MV-4-11 (cell line): ENCODE results near the gene TFEC.
"Not testable (repeated sequence)": the region's sequence is repeated elsewhere in the genome, so short reads cannot be mapped to it uniquely, and the experiment has no call there.

Experiments
- DNase-seq: peaks from one replicate; lab custom pipeline; 2025; lab: John Stamatoyannopoulos, UW

TFEC gene

DNA sequence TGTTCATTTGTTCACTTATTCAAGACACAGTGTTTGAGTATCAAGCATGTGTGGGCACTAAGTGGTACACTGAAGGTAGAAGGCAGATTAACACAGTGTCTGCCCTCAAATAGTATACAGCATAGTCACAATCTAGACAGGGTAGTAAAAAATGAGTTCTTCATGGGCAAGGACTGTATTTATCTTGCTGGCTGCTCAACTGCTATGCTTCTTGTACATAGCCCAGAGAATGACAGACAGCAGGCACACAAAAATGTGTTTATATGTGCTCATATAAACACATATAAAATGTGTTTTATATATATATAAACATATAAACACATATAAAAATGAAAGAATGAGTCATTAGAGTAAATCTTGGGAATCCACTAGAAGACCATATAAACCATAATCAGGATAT lies 43.1 kb downstream of the TFEC start:
- no peak for DNase-seq

- no peak for DNase-seq
These were observed 46.5 kb downstream of the TFEC start for GRCh38 chr7:115984105-115984504.

- DNase-seq, result peak; percentile 32
These were observed 50.4 kb downstream of the TFEC start for GRCh38 chr7:115980159-115980558.

- DNase-seq, result no peak
These were observed 53.9 kb downstream of the TFEC start for GRCh38 chr7:115976651-115977050.

DNA sequence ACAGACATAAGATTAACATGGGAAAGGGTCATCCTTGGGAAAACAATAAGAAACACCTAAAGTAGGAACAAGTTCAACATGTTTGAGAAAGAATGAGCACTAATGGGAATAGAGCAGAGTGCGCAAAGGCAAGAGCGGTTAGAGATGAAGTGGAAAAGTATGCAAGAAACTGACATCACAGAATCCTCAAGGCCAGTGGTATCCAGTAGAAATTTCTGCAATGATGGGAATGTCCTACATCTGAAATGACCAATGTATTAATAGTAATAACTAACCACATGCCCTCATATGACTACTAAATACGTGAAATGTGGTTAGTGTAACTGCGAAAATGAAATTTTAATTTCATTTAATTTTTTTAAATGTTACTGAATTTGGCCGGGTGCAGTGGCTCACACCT lies 54.8 kb downstream of the TFEC start:
- DNase-seq, result no peak

- DNase-seq, result no peak
These were observed 57.2 kb downstream of the TFEC start for GRCh38 chr7:115973406-115973805.

DNA sequence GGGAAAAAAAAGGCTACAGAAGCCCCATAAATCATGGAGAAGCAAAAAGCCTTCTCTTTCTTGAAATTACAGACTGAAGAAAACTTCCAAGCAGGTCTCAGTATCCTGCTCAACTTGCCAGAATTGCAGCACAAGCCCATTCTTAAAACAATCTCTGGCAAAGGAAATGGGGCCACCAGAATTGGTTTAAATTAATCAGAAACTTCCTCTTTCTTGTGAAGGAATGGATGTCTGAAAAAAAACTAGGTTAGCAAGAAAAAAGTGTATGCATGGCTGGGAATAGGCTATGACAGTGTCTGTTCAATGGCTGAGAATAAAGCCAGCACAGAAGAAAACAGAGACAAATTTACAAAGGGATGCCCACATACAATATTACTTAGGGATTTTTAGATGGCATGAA lies 59.1 kb downstream of the TFEC start:
- peak; percentile 59 for DNase-seq

- DNase-seq, result no peak
These were observed 62.0 kb downstream of the TFEC start for GRCh38 chr7:115968596-115968995.

DNA sequence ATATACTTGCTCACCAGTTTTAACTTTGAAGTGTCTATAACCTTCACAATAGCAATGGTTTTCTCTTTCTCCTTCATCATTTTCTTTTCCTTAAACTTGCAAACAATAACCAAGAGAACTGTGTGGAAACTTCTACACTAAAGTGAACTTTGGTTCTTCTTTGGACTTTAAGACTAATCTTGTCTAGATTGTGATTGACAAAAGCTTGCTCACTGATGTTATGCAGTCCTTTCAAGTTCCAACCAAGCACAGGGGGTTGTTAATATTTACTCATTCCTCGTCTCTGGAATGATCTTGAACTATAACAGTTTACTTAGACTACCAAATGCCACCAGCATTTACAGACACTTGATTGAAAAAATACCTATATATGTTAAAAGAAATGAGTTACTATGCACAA lies 62.4 kb downstream of the TFEC start:
- no peak for DNase-seq

DNA sequence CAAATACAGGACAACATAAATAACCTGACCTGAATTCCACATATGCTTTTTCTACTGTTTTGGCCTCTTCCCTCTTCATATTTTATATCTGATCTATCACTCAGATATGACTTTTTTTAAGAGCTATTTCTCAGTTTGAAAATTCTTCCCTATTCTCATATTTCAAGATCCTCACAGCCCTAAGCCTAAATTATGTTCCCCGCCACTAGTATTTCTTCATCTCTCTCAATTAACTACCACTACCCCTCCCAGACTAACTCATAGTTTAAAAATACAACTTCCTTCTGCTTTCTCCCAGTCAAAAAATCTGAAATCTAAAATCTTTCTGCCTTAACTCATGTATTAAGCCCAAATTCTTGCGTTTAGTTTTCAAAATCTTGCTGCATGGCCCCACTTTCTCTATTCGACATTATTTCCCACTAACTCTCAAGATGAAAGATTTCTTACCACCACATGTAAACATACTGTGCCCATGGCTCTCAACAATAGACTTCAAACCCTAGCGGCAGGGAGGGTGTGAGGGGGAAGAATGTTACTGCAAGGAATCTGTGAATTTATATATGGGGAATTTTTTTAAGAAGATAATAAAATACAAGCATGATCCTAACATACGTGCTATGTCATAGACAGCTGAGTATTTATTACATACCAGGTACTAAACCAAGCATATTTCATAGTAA lies 64.6 kb downstream of the TFEC start:
- peak; percentile 60 for DNase-seq

- no peak for DNase-seq
These were observed 65.3 kb downstream of the TFEC start for GRCh38 chr7:115965236-115965635.

DNA sequence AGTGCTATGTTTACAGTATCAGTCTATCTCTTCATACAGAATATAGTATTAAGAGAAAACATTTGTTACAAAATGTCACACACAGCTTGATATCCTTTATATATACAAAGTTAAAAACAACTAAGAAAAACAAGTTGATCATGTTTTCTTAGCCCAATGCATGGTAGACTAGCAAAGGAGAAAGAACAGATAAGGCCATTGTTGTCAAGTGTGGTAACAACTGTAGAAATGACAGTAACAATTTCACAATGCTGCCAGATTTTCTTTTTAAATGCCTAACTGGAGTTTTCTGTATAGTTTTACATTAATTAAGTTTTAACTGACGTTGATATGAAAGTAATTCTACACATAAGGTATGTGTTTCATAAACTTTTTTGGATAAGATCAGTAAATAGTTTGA lies 65.8 kb downstream of the TFEC start:
- DNase-seq, result no peak

GRCh38 chr7:115962340-115962739 lies 68.2 kb downstream of the TFEC start:
- DNase-seq, result no peak

DNA sequence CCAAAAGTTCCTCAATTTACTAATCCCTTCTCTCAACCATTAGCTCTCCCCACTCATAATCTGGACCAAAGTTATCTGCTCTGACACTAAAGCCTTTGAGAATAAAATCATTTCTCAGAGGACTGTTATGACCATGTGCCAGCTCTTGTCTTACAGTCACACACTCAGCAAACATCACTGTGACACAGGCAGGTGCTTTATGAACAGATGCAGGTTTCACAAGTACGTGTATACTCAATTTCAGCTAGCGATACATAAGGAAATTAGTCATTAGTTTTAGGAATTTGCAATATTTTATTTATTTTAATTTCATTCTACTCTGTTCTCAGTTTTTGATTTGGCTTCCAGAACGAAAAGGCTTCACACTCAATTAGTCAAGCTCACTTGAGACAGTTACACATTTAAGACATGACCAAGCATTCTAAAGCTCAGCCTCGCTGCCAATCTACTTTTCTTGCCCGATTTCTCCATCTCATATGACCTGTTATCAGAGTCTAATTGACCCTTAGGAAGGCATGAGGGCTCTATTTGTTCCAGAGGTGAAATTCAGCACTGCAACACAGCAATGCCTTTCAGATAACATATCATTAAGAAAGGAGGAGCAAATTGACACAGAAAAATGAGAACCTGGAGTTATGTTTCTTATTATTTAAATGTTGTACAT lies 76.8 kb downstream of the TFEC start:
- no peak for DNase-seq

GRCh38 chr7:115952832-115953231 lies 77.7 kb downstream of the TFEC start:
- no peak for DNase-seq

DNA sequence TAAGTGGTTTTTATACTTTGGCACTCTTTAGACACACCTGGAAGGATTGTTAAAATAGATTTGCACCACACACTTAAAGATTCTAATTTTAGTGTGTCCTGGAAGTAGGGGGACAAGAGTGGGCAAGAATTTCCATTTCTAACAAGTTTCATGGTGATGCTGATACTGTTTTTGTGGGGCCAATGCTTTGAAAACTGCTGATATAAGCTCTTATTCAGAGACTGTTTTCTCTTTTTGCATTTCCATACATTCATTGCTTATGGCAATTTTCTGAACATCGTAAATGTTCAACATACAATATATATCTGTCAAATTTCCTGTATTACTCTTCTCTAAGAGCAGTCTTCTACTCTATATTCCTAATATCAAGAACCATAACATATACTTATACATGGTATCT lies 79.0 kb downstream of the TFEC start:
- no peak for DNase-seq

GRCh38 chr7:115941703-115942268 lies 88.8 kb downstream of the TFEC start:
- no peak for DNase-seq

GRCh38 chr7:115940460-115941060 lies 90.0 kb downstream of the TFEC start:
- DNase-seq, result peak; percentile 81

DNA sequence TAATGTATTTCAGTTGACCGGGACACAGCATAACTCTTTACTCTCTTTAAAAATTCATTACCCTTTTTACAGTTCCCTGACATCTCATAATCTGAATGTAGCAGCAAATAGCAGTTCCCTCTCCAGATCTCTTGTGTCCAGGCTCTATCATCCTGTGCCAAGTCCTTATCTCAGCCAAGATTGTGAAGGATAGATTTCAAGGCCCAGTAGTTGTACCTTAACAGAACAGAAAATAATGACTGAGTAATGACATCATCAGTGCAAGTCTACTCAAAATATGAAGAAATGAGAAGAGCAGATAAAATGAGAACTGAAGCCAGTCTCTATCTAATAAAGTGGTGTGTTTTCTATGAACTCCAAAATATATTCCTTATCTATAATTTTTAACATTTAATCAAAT lies 92.6 kb downstream of the TFEC start:
- DNase-seq, result no peak

GRCh38 chr7:115933471-115933870 lies 97.1 kb downstream of the TFEC start:
- DNase-seq, result no peak

GRCh38 chr7:115932880-115933279 lies 97.7 kb downstream of the TFEC start:
- DNase-seq, result no peak

DNA sequence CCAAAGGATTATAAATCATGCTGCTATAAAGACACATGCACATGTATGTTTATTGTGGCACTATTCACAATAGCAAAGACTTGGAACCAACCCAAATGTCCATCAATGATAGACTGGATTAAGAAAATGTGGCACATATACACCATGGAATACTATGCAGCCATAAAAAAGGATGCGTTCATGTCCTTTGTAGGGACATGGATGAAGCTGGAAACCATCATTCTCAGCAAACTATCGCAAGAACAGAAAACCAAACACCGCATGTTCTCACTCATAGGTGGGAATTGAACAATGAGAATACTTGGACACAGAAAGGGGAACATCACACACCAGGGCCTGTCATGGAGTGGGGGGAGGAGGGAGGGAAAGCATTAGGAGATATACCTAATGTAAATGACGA lies 100.4 kb downstream of the TFEC start:
- DNase-seq, result not testable (repeated sequence)

DNA sequence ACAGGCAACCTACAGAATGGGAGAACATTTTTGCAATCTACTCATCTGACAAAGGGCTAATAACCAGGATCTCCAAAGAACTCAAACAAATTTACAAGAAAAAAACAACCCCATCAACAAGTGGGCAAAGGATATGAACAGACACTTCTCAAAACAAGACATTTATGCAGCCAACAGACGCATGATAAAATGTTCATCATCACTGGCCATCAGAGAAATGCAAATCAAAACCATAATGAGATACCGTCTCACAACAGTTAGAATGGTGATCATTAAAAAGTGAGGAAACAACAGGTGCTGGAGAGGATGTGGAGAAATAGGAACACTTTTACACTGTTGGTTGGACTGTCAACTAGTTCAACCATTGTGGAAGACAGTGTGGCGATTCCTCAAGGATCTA lies 100.8 kb downstream of the TFEC start:
- not testable (repeated sequence) for DNase-seq
